Measurements from ENCODE around the gene KIF1A. TPM values are rescaled to one million over a fixed set of nuclear protein-coding genes. Genes with fewer than 3 reads are reported as not detected.

Gene KIF1A
- total RNA-seq, 1 experiment from 2014 or later: 298 TPM

DNA sequence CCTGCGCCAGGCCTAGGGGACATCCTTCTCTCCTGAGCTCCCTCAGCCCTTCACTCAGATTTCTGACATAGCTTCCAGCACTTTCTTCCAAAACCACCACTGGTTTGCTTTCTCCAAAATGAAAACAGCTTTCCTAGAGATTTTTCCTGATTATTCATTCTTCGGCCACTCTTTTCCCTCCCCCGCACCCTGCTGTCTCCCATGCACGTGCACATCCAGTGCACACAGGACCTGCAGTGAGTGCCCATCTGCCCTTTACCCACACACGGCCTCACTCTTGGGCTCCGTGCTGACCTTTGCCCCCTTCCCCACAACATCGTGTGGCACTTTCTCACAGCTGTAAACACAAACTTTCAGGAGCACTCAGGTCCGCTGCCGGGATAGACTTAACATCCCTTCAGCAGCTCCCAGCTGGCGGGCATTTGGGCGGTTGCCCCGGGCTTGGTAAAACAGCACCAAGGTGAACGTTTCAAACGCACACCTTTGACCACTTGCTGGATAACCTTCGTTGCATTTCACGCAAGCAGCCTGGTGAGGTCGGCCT, 25.8 kb downstream of the KIF1A start:
- TF ChIP-seq, protein P1, sequence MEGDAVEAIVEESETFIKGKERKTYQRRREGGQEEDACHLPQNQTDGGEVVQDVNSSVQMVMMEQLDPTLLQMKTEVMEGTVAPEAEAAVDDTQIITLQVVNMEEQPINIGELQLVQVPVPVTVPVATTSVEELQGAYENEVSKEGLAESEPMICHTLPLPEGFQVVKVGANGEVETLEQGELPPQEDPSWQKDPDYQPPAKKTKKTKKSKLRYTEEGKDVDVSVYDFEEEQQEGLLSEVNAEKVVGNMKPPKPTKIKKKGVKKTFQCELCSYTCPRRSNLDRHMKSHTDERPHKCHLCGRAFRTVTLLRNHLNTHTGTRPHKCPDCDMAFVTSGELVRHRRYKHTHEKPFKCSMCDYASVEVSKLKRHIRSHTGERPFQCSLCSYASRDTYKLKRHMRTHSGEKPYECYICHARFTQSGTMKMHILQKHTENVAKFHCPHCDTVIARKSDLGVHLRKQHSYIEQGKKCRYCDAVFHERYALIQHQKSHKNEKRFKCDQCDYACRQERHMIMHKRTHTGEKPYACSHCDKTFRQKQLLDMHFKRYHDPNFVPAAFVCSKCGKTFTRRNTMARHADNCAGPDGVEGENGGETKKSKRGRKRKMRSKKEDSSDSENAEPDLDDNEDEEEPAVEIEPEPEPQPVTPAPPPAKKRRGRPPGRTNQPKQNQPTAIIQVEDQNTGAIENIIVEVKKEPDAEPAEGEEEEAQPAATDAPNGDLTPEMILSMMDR (IDR thresholded peaks at IDR 0.05; ENCODE audit: unreplicated experiment): no peak
- intact Hi-C loops (cut with micrococcal nuclease; ENCODE audit: unreplicated experiment): no loop called here
- Mint-ChIP-seq H3K4me3 (ENCODE audit: low read depth, unreplicated experiment) (no peak overlapping the region), H3K27me3 (ENCODE audit: unreplicated experiment) (no peaks in the 10 kb centered on the region), H3K36me3 (ENCODE audit: insufficient read depth, unreplicated experiment) (peaks cover 49% of the 10 kb centered on the region), H3K27ac (ENCODE audit: unreplicated experiment) (no peak overlapping the region), H3K4me1 (ENCODE audit: low read depth, unreplicated experiment) (no peaks in the 10 kb centered on the region), H3K9me3 (ENCODE audit: low read depth, unreplicated experiment) (no peaks in the 10 kb centered on the region)
- CTCF ChIA-PET: interaction anchor here (0.5 kb wide), 1 partner anchor 172 kb away, joined by 4 read pairs; no protein-coding TSS in a partner anchor
- no TSS peak for BruUV-seq (replicated peaks)
- DNase-seq: no peak

DNA sequence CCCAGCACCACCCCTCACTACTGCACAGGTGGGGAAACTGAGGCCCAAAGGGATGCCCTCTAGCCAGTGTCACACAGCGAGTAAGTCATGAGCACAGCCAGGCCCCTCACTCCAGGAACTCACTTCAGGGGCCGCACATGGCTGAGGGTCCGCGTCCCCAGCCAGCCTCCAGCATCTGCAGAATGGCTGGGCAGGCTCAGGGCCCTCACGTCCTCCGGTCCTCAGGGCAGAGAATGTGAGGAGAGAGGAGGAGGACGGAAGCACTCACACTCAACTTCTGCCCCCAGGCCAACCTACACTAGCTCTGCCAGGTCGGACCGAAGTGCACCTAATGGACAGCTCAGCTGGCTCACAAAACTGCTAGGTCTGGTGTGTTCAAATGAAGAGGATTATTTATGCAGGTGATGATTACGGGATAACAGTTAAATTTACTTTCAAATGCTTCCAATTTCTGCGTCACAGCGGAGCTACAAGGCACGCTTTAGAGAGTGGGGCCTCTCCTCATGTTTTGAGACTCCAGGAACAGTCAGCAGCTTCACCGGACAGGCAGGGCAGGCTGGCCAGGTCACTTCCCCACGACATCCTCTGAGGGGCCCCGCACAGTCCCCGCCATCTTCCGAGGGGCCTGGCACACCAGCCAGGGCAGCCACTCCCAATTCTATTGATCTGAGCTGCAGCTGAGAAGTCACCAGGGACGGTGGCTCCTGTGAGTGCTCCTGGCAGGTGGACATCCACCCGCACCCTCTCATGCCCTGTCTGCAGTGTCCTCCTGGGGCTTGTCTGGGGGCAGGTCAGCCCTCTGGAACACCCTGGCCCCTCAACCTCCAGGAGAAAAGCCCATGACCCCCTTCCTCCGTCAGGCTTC, 26.5 kb downstream of the KIF1A start:
- H3K9me3 Mint-ChIP-seq (ENCODE audit: low read depth, unreplicated experiment): no peaks in the 10 kb centered on the region
- peaks cover 53% of the 10 kb centered on the region for H3K36me3 Mint-ChIP-seq (ENCODE audit: insufficient read depth, unreplicated experiment)
- CTCF ChIA-PET: no interaction called here
- intact Hi-C loops (cut with micrococcal nuclease; ENCODE audit: unreplicated experiment): no loop called here
- no peak for DNase-seq
- no peak overlapping the region for H3K27ac Mint-ChIP-seq (ENCODE audit: unreplicated experiment)
- H3K4me1 Mint-ChIP-seq (ENCODE audit: low read depth, unreplicated experiment): no peaks in the 10 kb centered on the region
- TF ChIP-seq, protein P1 (IDR thresholded peaks at IDR 0.05; ENCODE audit: unreplicated experiment): no peak
- BruUV-seq (replicated peaks): no TSS peak
- H3K4me3 Mint-ChIP-seq (ENCODE audit: low read depth, unreplicated experiment): no peak overlapping the region
- H3K27me3 Mint-ChIP-seq (ENCODE audit: unreplicated experiment): peaks cover 6% of the 10 kb centered on the region

DNA sequence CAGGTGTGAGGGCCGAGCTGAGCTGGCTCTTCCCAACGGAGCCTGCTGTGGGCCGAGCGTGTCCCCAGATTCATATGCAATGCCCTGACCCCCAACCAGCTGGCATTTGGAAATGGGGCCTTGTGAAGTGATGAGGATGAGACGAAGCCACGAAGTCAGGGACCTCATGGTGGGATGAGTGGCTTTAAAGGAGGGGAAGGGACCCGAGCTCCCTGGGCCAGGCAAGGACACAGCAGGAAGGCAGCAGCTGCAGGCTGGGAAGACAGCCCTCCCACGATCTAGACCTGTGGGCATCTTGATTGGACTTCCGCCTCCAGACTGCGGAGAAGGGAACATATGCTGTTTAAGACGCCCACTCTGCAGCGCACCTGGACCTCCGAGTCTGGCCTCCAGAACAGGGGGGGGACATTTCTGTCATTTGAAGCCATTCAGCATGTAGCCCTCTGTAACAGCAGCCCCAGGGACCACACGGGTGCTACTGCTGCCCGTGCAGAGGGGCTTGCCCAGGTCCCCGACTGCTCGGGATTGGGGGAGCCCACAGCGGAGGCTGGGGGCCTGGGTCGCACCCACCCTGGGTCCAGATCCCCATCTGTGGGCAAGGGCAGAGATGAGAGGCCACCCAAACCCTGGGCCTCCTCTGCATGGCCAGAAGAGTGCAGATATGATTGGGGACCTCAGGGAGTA, 27.2 kb downstream of the KIF1A start:
- Mint-ChIP-seq H3K4me1 (ENCODE audit: low read depth, unreplicated experiment) (no peaks in the 10 kb centered on the region), H3K36me3 (ENCODE audit: insufficient read depth, unreplicated experiment) (peaks cover 60% of the 10 kb centered on the region), H3K4me3 (ENCODE audit: low read depth, unreplicated experiment) (no peak overlapping the region), H3K27ac (ENCODE audit: unreplicated experiment) (no peak overlapping the region), H3K27me3 (ENCODE audit: unreplicated experiment) (peaks cover 14% of the 10 kb centered on the region), H3K9me3 (ENCODE audit: low read depth, unreplicated experiment) (no peaks in the 10 kb centered on the region)
- TF ChIP-seq, protein P1 (IDR thresholded peaks at IDR 0.05; ENCODE audit: unreplicated experiment): no peak
- DNase-seq: no peak
- CTCF ChIA-PET: no interaction called here
- intact Hi-C loops (cut with micrococcal nuclease; ENCODE audit: unreplicated experiment): no loop called here
- BruUV-seq (replicated peaks): no TSS peak

DNA sequence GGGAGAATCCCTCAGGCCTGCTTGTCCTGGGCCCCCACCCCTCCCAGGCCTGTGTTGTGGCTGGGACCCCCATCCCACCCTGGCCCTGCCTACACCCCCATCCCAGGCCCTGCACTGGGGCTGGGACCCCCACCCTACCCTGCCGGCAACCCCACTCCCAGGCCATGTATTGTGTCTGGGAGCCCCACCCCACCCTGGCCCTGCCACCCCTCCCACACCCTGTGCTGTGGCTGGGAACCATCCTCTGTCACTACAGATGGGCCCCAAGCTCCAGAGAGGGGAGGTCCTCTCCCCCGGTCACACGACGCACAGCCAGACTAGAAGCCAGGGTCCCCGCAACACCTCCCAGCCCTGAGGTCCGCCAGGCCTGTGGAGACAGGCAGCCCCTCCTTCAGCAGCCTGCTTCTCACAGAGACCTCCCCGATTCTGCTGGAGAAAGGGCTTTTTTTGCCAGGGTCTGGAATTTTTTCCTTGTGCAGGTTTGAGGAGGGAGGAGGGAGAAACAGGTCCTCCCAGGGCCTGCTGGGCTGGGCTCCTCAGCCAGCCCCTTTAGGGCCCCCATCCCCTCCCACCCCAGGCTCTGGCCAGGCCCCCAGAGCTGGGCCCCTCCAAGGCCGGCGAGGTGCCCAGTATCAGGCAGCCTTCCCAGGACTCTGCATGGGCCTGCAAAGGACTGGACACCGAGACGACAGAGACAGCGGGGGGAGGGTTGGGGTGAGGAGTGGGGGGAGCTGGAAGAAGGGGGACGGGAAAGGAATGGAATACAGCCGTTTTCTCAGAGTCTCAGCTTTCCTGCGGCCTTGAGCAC, 28.0 kb downstream of the KIF1A start:
- Mint-ChIP-seq H3K27me3 (ENCODE audit: unreplicated experiment) (peaks cover 17% of the 10 kb centered on the region), H3K9me3 (ENCODE audit: low read depth, unreplicated experiment) (no peaks in the 10 kb centered on the region), H3K27ac (ENCODE audit: unreplicated experiment) (no peak overlapping the region), H3K4me3 (ENCODE audit: low read depth, unreplicated experiment) (no peak overlapping the region), H3K36me3 (ENCODE audit: insufficient read depth, unreplicated experiment) (peaks cover 61% of the 10 kb centered on the region), H3K4me1 (ENCODE audit: low read depth, unreplicated experiment) (no peaks in the 10 kb centered on the region)
- CTCF ChIA-PET: no interaction called here
- no peak for DNase-seq
- intact Hi-C loops (cut with micrococcal nuclease; ENCODE audit: unreplicated experiment): no loop called here
- TF ChIP-seq, protein P1 (IDR thresholded peaks at IDR 0.05; ENCODE audit: unreplicated experiment): no peak
- no TSS peak for BruUV-seq (replicated peaks)
